ENCODE results near the gene RASL10A.

DNA sequence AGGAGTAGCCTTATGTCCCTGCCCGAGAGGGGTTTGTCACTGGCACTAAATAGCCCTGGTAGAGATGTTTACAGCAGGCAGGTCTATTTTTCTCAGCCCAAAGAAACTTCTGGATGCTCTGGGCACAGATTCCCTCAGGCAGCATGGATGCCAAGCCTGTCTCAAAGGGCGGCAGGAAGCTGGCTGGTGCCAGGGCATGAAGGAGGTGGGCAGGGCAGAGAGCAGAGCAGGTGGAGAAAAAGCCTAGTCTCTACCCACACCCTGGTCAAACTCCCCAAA, 13.2 kb downstream of the RASL10A start:
- TF ChIP-seq, protein P1, sequence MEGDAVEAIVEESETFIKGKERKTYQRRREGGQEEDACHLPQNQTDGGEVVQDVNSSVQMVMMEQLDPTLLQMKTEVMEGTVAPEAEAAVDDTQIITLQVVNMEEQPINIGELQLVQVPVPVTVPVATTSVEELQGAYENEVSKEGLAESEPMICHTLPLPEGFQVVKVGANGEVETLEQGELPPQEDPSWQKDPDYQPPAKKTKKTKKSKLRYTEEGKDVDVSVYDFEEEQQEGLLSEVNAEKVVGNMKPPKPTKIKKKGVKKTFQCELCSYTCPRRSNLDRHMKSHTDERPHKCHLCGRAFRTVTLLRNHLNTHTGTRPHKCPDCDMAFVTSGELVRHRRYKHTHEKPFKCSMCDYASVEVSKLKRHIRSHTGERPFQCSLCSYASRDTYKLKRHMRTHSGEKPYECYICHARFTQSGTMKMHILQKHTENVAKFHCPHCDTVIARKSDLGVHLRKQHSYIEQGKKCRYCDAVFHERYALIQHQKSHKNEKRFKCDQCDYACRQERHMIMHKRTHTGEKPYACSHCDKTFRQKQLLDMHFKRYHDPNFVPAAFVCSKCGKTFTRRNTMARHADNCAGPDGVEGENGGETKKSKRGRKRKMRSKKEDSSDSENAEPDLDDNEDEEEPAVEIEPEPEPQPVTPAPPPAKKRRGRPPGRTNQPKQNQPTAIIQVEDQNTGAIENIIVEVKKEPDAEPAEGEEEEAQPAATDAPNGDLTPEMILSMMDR (conservative IDR thresholded peaks at IDR 0.05; ENCODE audit: low read length): no peak
- no peak for TF ChIP-seq EZH2phosphoT487 (IDR thresholded peaks at IDR 0.05; ENCODE audit: borderline replicate concordance)
